Measurements from ENCODE around the gene GLUL.

- TF ChIP-seq CTCF (IDR thresholded peaks at IDR 0.05): no peak
- TF ChIP-seq POLR2A (IDR thresholded peaks at IDR 0.05): no peak
These were observed 38.9 kb upstream of the GLUL start for GRCh38 chr1:182430263-182431068.
